ENCODE data around the gene COL21A1. TPM values are rescaled to one million over a fixed set of nuclear protein-coding genes. Genes with fewer than 3 reads are reported as not detected.

COL21A1 gene
- total RNA-seq, 5 donors from 2014 or later (not counting 1 experiment from before 2014, with no cell fraction given) = not detected

- Histone ChIP-seq H3K4me1 (ENCODE audit: control insufficient read depth in 1 of 2, extremely low read depth in 1 of 2, insufficient read depth in 2 of 2, low read length in 2 of 2) (no peaks in the 10 kb centered on the region), H3K36me3 (ENCODE audit: control insufficient read depth in 2 of 2, extremely low read depth in 1 of 2, insufficient read depth in 1 of 2, low read length in 1 of 2) (no peaks in the 10 kb centered on the region), H3K9me3 (no peaks in the 10 kb centered on the region), H3K27ac (ENCODE audit: low read length) (no peak overlapping the region), H3K27me3 (replicated peaks in 1 of 2; ENCODE audit: control insufficient read depth in 2 of 2, extremely low read depth in 1 of 2, insufficient read depth in 2 of 2, low read length in 1 of 2) (no peaks in the 10 kb centered on the region), H3K4me3 (ENCODE audit: control insufficient read depth in 1 of 2, extremely low read depth in 1 of 2, low read length in 1 of 2) (no peak overlapping the region)
- 100% methylated on average over 1 of the region's 2 CpGs for WGBS (ENCODE audit: insufficient coverage)
- CTCF ChIA-PET = no interaction called here
- Mint-ChIP-seq H3K27me3 (no peaks in the 10 kb centered on the region), H3K9me3 (peaks cover 19 to 28% (median 19%) of the 10 kb centered on the region in 3 donors), H3K4me3 (no peak overlapping the region), H3K36me3 (no peaks in the 10 kb centered on the region), H3K27ac (no peak overlapping the region), H3K4me1 (no peaks in the 10 kb centered on the region)
- POLR2A ChIA-PET = interaction anchor here in 1 of 2 donors (0.7 kb wide), 1 partner anchor 21 kb away, joined by 3 read pairs; no protein-coding TSS in a partner anchor
- DNase-seq = no peak
- no peak for ATAC-seq (replicated peaks in 1 of 4)
Observed at GRCh38 chr6:56158571-56158970, 88.8 kb downstream of the COL21A1 start.

- H3K9me3 Mint-ChIP-seq = peaks cover 19 to 33% (median 29%) of the 10 kb centered on the region in 3 donors
- Histone ChIP-seq H3K9me3 (no peaks in the 10 kb centered on the region), H3K4me3 (ENCODE audit: control insufficient read depth in 1 of 2, extremely low read depth in 1 of 2, low read length in 1 of 2) (no peak overlapping the region), H3K36me3 (ENCODE audit: control insufficient read depth in 2 of 2, extremely low read depth in 1 of 2, insufficient read depth in 1 of 2, low read length in 1 of 2) (no peaks in the 10 kb centered on the region), H3K27me3 (replicated peaks in 1 of 2; ENCODE audit: control insufficient read depth in 2 of 2, extremely low read depth in 1 of 2, insufficient read depth in 2 of 2, low read length in 1 of 2) (no peaks in the 10 kb centered on the region), H3K4me1 (ENCODE audit: control insufficient read depth in 1 of 2, extremely low read depth in 1 of 2, insufficient read depth in 2 of 2, low read length in 2 of 2) (no peaks in the 10 kb centered on the region), H3K27ac (ENCODE audit: low read length) (no peak overlapping the region)
- no peaks in the 10 kb centered on the region for H3K27me3 Mint-ChIP-seq
- H3K4me1 Mint-ChIP-seq = no peaks in the 10 kb centered on the region
- H3K4me3 Mint-ChIP-seq = no peak overlapping the region
- H3K36me3 Mint-ChIP-seq = no peaks in the 10 kb centered on the region
- H3K27ac Mint-ChIP-seq = no peak overlapping the region
- ATAC-seq (replicated peaks in 1 of 4) (no peak), DNase-seq (no peak)
- WGBS (ENCODE audit: insufficient coverage) = 54% methylated on average over 1 of the region's 2 CpGs
- CTCF ChIA-PET = no interaction called here
- POLR2A ChIA-PET = no interaction called here
Observed at GRCh38 chr6:56156643-56157042, 90.7 kb downstream of the COL21A1 start.

- WGBS (ENCODE audit: insufficient coverage) = no CpG with 5 or more reads among the region's 4 CpGs
- no peaks in the 10 kb centered on the region for H3K9me3 ChIP-seq
- no peaks in the 10 kb centered on the region for H3K4me1 ChIP-seq (ENCODE audit: control insufficient read depth in 1 of 2, extremely low read depth in 1 of 2, insufficient read depth in 2 of 2, low read length in 2 of 2)
- no peak for DNase-seq
- no peaks in the 10 kb centered on the region for H3K27me3 ChIP-seq (replicated peaks in 1 of 2; ENCODE audit: control insufficient read depth in 2 of 2, extremely low read depth in 1 of 2, insufficient read depth in 2 of 2, low read length in 1 of 2)
- ATAC-seq (replicated peaks in 1 of 4) = no peak
- ChIA-PET POLR2A (no interaction called here), CTCF (no interaction called here)
- no peak overlapping the region for H3K4me3 ChIP-seq (ENCODE audit: control insufficient read depth in 1 of 2, extremely low read depth in 1 of 2, low read length in 1 of 2)
- no peak overlapping the region for H3K27ac Mint-ChIP-seq
- no peaks in the 10 kb centered on the region for H3K36me3 ChIP-seq (ENCODE audit: control insufficient read depth in 2 of 2, extremely low read depth in 1 of 2, insufficient read depth in 1 of 2, low read length in 1 of 2)
- H3K27ac ChIP-seq (ENCODE audit: low read length) = no peak overlapping the region
- peaks cover 19 to 34% (median 29%) of the 10 kb centered on the region in 3 donors for H3K9me3 Mint-ChIP-seq
- H3K36me3 Mint-ChIP-seq = no peaks in the 10 kb centered on the region
- no peaks in the 10 kb centered on the region for H3K27me3 Mint-ChIP-seq
- no peaks in the 10 kb centered on the region for H3K4me1 Mint-ChIP-seq
- H3K4me3 Mint-ChIP-seq = no peak overlapping the region
Observed at GRCh38 chr6:56155634-56156141, 91.7 kb downstream of the COL21A1 start.

GRCh38 chr6:56154076-56154475 lies 93.3 kb downstream of the COL21A1 start:
- Mint-ChIP-seq H3K27me3 (no peaks in the 10 kb centered on the region), H3K4me1 (no peaks in the 10 kb centered on the region), H3K36me3 (no peaks in the 10 kb centered on the region), H3K27ac (no peak overlapping the region), H3K4me3 (no peak overlapping the region), H3K9me3 (peaks cover 27 to 40% (median 37%) of the 10 kb centered on the region in 3 donors)
- CTCF ChIA-PET = no interaction called here
- H3K27ac ChIP-seq (ENCODE audit: low read length) = no peak overlapping the region
- POLR2A ChIA-PET = no interaction called here
- no peak overlapping the region for H3K4me3 ChIP-seq (ENCODE audit: control insufficient read depth in 1 of 2, extremely low read depth in 1 of 2, low read length in 1 of 2)
- no peak for DNase-seq
- H3K4me1 ChIP-seq (ENCODE audit: control insufficient read depth in 1 of 2, extremely low read depth in 1 of 2, insufficient read depth in 2 of 2, low read length in 2 of 2) = no peaks in the 10 kb centered on the region
- no peaks in the 10 kb centered on the region for H3K36me3 ChIP-seq (ENCODE audit: control insufficient read depth in 2 of 2, extremely low read depth in 1 of 2, insufficient read depth in 1 of 2, low read length in 1 of 2)
- ATAC-seq (replicated peaks in 1 of 4) = no peak
- no peaks in the 10 kb centered on the region for H3K9me3 ChIP-seq
- no peaks in the 10 kb centered on the region for H3K27me3 ChIP-seq (replicated peaks in 1 of 2; ENCODE audit: control insufficient read depth in 2 of 2, extremely low read depth in 1 of 2, insufficient read depth in 2 of 2, low read length in 1 of 2)

- Mint-ChIP-seq H3K4me3 (no peak overlapping the region), H3K27me3 (no peaks in the 10 kb centered on the region), H3K4me1 (no peaks in the 10 kb centered on the region), H3K9me3 (peaks cover 32 to 41% (median 40%) of the 10 kb centered on the region in 3 donors), H3K36me3 (no peaks in the 10 kb centered on the region), H3K27ac (no peak overlapping the region)
- WGBS (ENCODE audit: insufficient coverage) = no CpG with 5 or more reads among the region's 1 CpG
- CTCF ChIA-PET = no interaction called here
- H3K27ac ChIP-seq (ENCODE audit: low read length) = no peak overlapping the region
- POLR2A ChIA-PET = no interaction called here
- no peaks in the 10 kb centered on the region for H3K27me3 ChIP-seq (replicated peaks in 1 of 2; ENCODE audit: control insufficient read depth in 2 of 2, extremely low read depth in 1 of 2, insufficient read depth in 2 of 2, low read length in 1 of 2)
- no peak overlapping the region for H3K4me3 ChIP-seq (ENCODE audit: control insufficient read depth in 1 of 2, extremely low read depth in 1 of 2, low read length in 1 of 2)
- H3K9me3 ChIP-seq = no peaks in the 10 kb centered on the region
- H3K4me1 ChIP-seq (ENCODE audit: control insufficient read depth in 1 of 2, extremely low read depth in 1 of 2, insufficient read depth in 2 of 2, low read length in 2 of 2) = no peaks in the 10 kb centered on the region
- DNase-seq = no peak
- H3K36me3 ChIP-seq (ENCODE audit: control insufficient read depth in 2 of 2, extremely low read depth in 1 of 2, insufficient read depth in 1 of 2, low read length in 1 of 2) = no peaks in the 10 kb centered on the region
- ATAC-seq (replicated peaks in 1 of 4) = no peak
Observed at GRCh38 chr6:56152611-56153010, 94.8 kb downstream of the COL21A1 start.

GRCh38 chr6:56151609-56152224 lies 95.7 kb downstream of the COL21A1 start:
- Histone ChIP-seq H3K27ac (ENCODE audit: low read length) (no peak overlapping the region), H3K4me3 (ENCODE audit: control insufficient read depth in 1 of 2, extremely low read depth in 1 of 2, low read length in 1 of 2) (no peak overlapping the region), H3K4me1 (ENCODE audit: control insufficient read depth in 1 of 2, extremely low read depth in 1 of 2, insufficient read depth in 2 of 2, low read length in 2 of 2) (no peaks in the 10 kb centered on the region), H3K9me3 (no peaks in the 10 kb centered on the region), H3K27me3 (replicated peaks in 1 of 2; ENCODE audit: control insufficient read depth in 2 of 2, extremely low read depth in 1 of 2, insufficient read depth in 2 of 2, low read length in 1 of 2) (no peaks in the 10 kb centered on the region), H3K36me3 (ENCODE audit: control insufficient read depth in 2 of 2, extremely low read depth in 1 of 2, insufficient read depth in 1 of 2, low read length in 1 of 2) (no peaks in the 10 kb centered on the region)
- Mint-ChIP-seq H3K27ac (no peak overlapping the region), H3K4me3 (no peak overlapping the region), H3K9me3 (peaks cover 32 to 41% (median 40%) of the 10 kb centered on the region in 3 donors), H3K36me3 (no peaks in the 10 kb centered on the region), H3K4me1 (no peaks in the 10 kb centered on the region), H3K27me3 (no peaks in the 10 kb centered on the region)
- no CpG with 5 or more reads among the region's 3 CpGs for WGBS (ENCODE audit: insufficient coverage)
- POLR2A ChIA-PET = no interaction called here
- CTCF ChIA-PET = no interaction called here
- ATAC-seq (replicated peaks in 1 of 4) = no peak
- DNase-seq = no peak

All from T-cell (primary cell).